HL-60 (cell line): ENCODE measurements around the gene ATP7A.

Experiments used
- GABPA ChIP-seq: IDR thresholded peaks from 2 replicates; pipeline ENCODE4 v1.6.1; 2012; ENCODE audit warnings: low read depth
- POLR2AphosphoS5 ChIP-seq: IDR thresholded peaks from 2 replicates; pipeline ENCODE4 v1.6.1; 2012; ENCODE audit warnings: low read depth
- TF ChIP-seq, protein P1 (sequence below): IDR thresholded peaks from one replicate; pipeline ENCODE4 v1.5.1; 2011; ENCODE audit warnings: low read length, control low read depth, inconsistent platforms; ENCODE audit not compliant: insufficient read depth
- TF ChIP-seq, protein P2 (sequence below): IDR thresholded peaks from 2 replicates; pipeline ENCODE4 v1.6.1; 2012; ENCODE audit warnings: low read depth; ENCODE audit not compliant: insufficient replicate concordance

DNA sequence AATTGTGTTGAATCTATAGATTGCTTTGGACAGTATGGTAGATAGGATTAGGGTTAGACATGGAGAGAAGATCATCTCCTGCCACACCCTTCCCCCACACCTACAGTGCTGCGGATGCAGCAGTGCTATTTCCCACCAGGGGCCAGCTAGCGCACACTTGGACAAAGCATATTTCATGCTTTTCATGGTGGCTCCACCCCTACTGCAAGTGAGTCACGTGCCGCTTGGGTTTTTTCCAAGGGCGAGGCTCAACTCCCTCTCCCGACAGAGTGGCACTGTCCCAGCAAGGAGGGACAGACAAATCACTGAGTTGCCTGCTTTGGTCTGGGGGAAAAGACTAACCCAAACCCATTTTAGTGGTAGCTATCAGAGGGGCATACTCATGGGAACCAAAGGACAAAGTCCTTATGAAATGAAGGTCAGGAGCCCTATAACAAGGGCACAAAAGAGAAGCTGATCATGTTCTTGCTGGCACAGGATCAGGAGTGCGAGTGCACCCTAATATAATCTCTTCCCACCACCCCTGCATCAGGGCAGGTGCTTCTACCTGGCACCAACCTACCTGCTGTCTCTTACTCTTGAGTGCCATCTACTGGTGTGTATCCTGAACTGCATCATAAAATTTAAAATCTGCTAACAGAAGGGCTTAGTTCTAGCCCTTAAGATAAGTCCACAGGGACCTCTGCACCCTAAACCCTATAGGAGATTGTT, 114.0 kb downstream of the ATP7A start:
- TF ChIP-seq, protein P1, sequence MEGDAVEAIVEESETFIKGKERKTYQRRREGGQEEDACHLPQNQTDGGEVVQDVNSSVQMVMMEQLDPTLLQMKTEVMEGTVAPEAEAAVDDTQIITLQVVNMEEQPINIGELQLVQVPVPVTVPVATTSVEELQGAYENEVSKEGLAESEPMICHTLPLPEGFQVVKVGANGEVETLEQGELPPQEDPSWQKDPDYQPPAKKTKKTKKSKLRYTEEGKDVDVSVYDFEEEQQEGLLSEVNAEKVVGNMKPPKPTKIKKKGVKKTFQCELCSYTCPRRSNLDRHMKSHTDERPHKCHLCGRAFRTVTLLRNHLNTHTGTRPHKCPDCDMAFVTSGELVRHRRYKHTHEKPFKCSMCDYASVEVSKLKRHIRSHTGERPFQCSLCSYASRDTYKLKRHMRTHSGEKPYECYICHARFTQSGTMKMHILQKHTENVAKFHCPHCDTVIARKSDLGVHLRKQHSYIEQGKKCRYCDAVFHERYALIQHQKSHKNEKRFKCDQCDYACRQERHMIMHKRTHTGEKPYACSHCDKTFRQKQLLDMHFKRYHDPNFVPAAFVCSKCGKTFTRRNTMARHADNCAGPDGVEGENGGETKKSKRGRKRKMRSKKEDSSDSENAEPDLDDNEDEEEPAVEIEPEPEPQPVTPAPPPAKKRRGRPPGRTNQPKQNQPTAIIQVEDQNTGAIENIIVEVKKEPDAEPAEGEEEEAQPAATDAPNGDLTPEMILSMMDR: no peak
- TF ChIP-seq, protein P2, sequence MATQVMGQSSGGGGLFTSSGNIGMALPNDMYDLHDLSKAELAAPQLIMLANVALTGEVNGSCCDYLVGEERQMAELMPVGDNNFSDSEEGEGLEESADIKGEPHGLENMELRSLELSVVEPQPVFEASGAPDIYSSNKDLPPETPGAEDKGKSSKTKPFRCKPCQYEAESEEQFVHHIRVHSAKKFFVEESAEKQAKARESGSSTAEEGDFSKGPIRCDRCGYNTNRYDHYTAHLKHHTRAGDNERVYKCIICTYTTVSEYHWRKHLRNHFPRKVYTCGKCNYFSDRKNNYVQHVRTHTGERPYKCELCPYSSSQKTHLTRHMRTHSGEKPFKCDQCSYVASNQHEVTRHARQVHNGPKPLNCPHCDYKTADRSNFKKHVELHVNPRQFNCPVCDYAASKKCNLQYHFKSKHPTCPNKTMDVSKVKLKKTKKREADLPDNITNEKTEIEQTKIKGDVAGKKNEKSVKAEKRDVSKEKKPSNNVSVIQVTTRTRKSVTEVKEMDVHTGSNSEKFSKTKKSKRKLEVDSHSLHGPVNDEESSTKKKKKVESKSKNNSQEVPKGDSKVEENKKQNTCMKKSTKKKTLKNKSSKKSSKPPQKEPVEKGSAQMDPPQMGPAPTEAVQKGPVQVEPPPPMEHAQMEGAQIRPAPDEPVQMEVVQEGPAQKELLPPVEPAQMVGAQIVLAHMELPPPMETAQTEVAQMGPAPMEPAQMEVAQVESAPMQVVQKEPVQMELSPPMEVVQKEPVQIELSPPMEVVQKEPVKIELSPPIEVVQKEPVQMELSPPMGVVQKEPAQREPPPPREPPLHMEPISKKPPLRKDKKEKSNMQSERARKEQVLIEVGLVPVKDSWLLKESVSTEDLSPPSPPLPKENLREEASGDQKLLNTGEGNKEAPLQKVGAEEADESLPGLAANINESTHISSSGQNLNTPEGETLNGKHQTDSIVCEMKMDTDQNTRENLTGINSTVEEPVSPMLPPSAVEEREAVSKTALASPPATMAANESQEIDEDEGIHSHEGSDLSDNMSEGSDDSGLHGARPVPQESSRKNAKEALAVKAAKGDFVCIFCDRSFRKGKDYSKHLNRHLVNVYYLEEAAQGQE: no peak
- TF ChIP-seq GABPA (no peak), POLR2AphosphoS5 (no peak)
